OCI-LY1 (cell line): ENCODE results near the gene NOD1.

ENCODE experiments used
- H2AFZ ChIP-seq: fragments of 200-600 bp; sonication (generic), shearing (Covaris generic); 2 replicates; pipeline ENCODE4 v1.6.0; 2014; ENCODE audit warnings: antibody characterized with exemption, mild to moderate bottlenecking, low read length
- H3F3A ChIP-seq: fragments of 200-600 bp; sonication (generic), shearing (Covaris generic); 2 replicates; pipeline ENCODE4 v1.6.0; 2014; ENCODE audit warnings: mild to moderate bottlenecking, antibody characterized with exemption, low read length, moderate library complexity; ENCODE audit not compliant: insufficient read depth
- H3K27ac ChIP-seq: fragments of 200-600 bp; sonication (generic); 2 replicates; pipeline ENCODE4 v1.5.1; 2014; ENCODE audit warnings: low read length, mixed run types, mild to moderate bottlenecking, low read depth; ENCODE audit not compliant: poor library complexity, severe bottlenecking
- H3K27me3 ChIP-seq: fragments of 200-600 bp; sonication (generic); 2 replicates; pipeline ENCODE4 v1.6.0; 2014; ENCODE audit warnings: antibody characterized with exemption, mild to moderate bottlenecking, low read length, moderate library complexity; ENCODE audit not compliant: insufficient read depth
- H3K36me3 ChIP-seq: fragments of 200-600 bp; sonication (generic); 2 replicates; pipeline ENCODE4 v1.6.1; 2014; ENCODE audit warnings: mild to moderate bottlenecking, antibody characterized with exemption, low read length, moderate library complexity, mixed read lengths; ENCODE audit not compliant: insufficient read depth
- H3K4me1 ChIP-seq: fragments of 200-600 bp; sonication (generic); 2 replicates; pipeline ENCODE4 v1.5.1; 2014; ENCODE audit warnings: mild to moderate bottlenecking, low read length, moderate library complexity; ENCODE audit not compliant: insufficient read depth, severe bottlenecking
- H3K4me2 ChIP-seq: fragments of 200-600 bp; sonication (generic), shearing (Covaris generic); 2 replicates; pipeline ENCODE4 v1.6.1; 2014; ENCODE audit warnings: low read length
- H3K4me3 ChIP-seq: fragments of 200-600 bp; sonication (generic); 2 replicates; pipeline ENCODE4 v1.5.1; 2014; ENCODE audit warnings: low read length, low read depth, mild to moderate bottlenecking, mixed read lengths; ENCODE audit not compliant: poor library complexity, severe bottlenecking
- H3K79me2 ChIP-seq: fragments of 200-600 bp; shearing (Covaris generic); 2 replicates; pipeline ENCODE4 v1.6.1; 2016; ENCODE audit warnings: mixed run types, low read length, mixed read lengths; ENCODE audit not compliant: insufficient read depth
- H3K9ac ChIP-seq: fragments of 200-600 bp; sonication (generic), shearing (Covaris generic); 2 replicates; pipeline ENCODE4 v1.6.1; 2014; ENCODE audit warnings: mild to moderate bottlenecking, low read length, mixed read lengths
- H3K9me2 ChIP-seq: fragments of 200-600 bp; sonication (generic), shearing (Covaris generic); 2 replicates; pipeline ENCODE4 v1.6.1; 2014; ENCODE audit warnings: low read depth, mild to moderate bottlenecking, low read length, mixed read lengths
- H3K9me3 ChIP-seq: fragments of 200-600 bp; shearing (Covaris generic); 2 replicates; pipeline ENCODE4 v1.6.1; 2014; ENCODE audit warnings: low read length, mixed read lengths
- H4K20me1 ChIP-seq: fragments of 200-600 bp; sonication (generic), shearing (Covaris generic); 2 replicates; pipeline ENCODE4 v1.6.0; 2016; ENCODE audit warnings: mild to moderate bottlenecking, low read length; ENCODE audit not compliant: insufficient read depth
- EZH2 ChIP-seq: fragments of 200-600 bp; sonication (generic), shearing (Covaris generic); IDR thresholded peaks from 2 replicates; pipeline ENCODE4 v1.8.0; 2017; ENCODE audit warnings: borderline replicate concordance, mixed run types, mild to moderate bottlenecking, antibody characterized with exemption, low read length, moderate library complexity, mixed read lengths
- TF ChIP-seq, protein P1 (sequence below): fragments of 200-600 bp; sonication (generic), shearing (Covaris generic); IDR thresholded peaks from 2 replicates; pipeline ENCODE4 v1.5.1; 2017; ENCODE audit warnings: mild to moderate bottlenecking, antibody characterized with exemption, low read length, moderate library complexity, mixed read lengths

NOD1 gene

DNA sequence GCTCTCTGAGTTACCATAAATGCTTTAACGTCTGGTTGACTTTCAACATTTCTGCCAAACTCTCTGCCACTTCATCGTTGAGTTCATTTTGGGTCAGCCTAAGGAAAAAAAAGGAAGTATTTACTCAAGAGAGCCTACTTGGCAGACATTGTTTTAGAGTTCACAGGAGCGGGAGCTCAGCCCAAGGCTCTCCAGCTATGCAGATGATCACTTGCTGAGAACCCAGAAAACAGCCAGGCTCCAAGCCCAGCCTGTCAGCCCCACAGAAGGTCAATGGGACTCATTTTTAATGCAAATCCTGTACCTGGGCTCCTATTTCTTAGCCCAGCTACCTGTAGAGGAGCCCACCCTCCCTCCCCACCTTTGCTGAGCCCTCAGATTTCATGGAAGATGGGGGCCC is 45.5 kb downstream of the NOD1 start:
- Histone ChIP-seq H3K79me2 (no peaks in the 10 kb centered on the region), H3K4me2 (peak overlapping the region; percentile 7; the same call in 1 of the 2 replicates), H3K27me3 (no peaks in the 10 kb centered on the region), H4K20me1 (no peaks in the 10 kb centered on the region), H3K4me1 (peaks cover 62% of the 10 kb centered on the region), H3K4me3 (no peak overlapping the region), H3K27ac (peak overlapping the region; percentile 84), H3K9ac (no peak overlapping the region), H3K9me3 (no peaks in the 10 kb centered on the region), H3K9me2 (no peaks in the 10 kb centered on the region), H3K36me3 (no peaks in the 10 kb centered on the region), H2AFZ (no peak overlapping the region), H3F3A (no peaks in the 10 kb centered on the region; the same call in 1 of the 2 replicates)
- TF ChIP-seq, protein P1, sequence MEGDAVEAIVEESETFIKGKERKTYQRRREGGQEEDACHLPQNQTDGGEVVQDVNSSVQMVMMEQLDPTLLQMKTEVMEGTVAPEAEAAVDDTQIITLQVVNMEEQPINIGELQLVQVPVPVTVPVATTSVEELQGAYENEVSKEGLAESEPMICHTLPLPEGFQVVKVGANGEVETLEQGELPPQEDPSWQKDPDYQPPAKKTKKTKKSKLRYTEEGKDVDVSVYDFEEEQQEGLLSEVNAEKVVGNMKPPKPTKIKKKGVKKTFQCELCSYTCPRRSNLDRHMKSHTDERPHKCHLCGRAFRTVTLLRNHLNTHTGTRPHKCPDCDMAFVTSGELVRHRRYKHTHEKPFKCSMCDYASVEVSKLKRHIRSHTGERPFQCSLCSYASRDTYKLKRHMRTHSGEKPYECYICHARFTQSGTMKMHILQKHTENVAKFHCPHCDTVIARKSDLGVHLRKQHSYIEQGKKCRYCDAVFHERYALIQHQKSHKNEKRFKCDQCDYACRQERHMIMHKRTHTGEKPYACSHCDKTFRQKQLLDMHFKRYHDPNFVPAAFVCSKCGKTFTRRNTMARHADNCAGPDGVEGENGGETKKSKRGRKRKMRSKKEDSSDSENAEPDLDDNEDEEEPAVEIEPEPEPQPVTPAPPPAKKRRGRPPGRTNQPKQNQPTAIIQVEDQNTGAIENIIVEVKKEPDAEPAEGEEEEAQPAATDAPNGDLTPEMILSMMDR = no peak
- TF ChIP-seq EZH2 = no peak

GRCh38 chr7:30430777-30431176 is 47.8 kb downstream of the NOD1 start:
- no peak for TF ChIP-seq EZH2
- TF ChIP-seq, protein P1 = no peak
- Histone ChIP-seq H3K4me1 (peaks cover 60% of the 10 kb centered on the region), H3K9me3 (no peaks in the 10 kb centered on the region)

DNA sequence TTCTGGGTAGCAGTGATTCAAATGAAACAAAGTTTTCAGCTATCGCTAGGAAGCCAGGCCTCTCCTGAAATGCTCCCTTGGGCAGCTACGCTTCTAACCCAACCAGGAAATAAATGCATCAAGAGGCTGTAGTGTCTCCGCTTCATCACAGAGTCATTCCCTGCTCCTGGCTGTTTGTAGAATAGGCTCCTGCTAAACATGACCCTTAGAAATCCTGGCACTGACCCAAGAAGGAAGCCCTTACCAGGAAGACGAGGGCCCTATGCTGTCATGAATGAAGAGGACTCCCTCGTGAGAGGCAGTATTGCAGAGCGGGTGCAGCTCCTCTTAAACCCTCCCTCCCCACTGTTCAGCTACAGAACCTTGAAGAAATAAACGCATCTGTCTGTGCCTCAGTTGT is 48.3 kb downstream of the NOD1 start:
- Histone ChIP-seq H3K9me2 (no peaks in the 10 kb centered on the region), H3K79me2 (no peaks in the 10 kb centered on the region), H3K9me3 (no peaks in the 10 kb centered on the region), H3K4me1 (peaks cover 56% of the 10 kb centered on the region), H3F3A (no peaks in the 10 kb centered on the region; the same call in 1 of the 2 replicates), H3K36me3 (no peaks in the 10 kb centered on the region), H3K27ac (peak overlapping the region; percentile 46), H3K4me3 (no peak overlapping the region), H4K20me1 (no peaks in the 10 kb centered on the region), H3K27me3 (no peaks in the 10 kb centered on the region), H3K4me2 (peak overlapping the region; percentile 18; the same call in 1 of the 2 replicates), H3K9ac (no peak overlapping the region; the same call in 1 of the 2 replicates), H2AFZ (no peak overlapping the region)
- TF ChIP-seq, protein P1 = no peak
- TF ChIP-seq EZH2 = no peak

More at GRCh38 chr7:30430777-30431176, 47.8 kb downstream of the NOD1 start:
- Histone ChIP-seq H3K27ac (peak overlapping the region; percentile 46), H3K4me3 (no peak overlapping the region), H3K36me3 (no peaks in the 10 kb centered on the region), H3F3A (no peaks in the 10 kb centered on the region; the same call in 1 of the 2 replicates), H4K20me1 (no peaks in the 10 kb centered on the region), H3K9ac (no peak overlapping the region; the same call in 1 of the 2 replicates), H3K79me2 (no peaks in the 10 kb centered on the region), H3K9me2 (no peaks in the 10 kb centered on the region), H3K27me3 (no peaks in the 10 kb centered on the region), H2AFZ (no peak overlapping the region), H3K4me2 (peak overlapping the region; percentile 18; the same call in 1 of the 2 replicates)
